ENCODE measurements around the gene CX3CR1.
A peak's percentile ranks its signal among the peaks of the same experiment; 100 is the strongest.
"Not testable (repeated sequence)": the region's sequence is repeated elsewhere in the genome, so short reads cannot be mapped to it uniquely, and the experiment has no call there.

The CX3CR1 gene

DNA sequence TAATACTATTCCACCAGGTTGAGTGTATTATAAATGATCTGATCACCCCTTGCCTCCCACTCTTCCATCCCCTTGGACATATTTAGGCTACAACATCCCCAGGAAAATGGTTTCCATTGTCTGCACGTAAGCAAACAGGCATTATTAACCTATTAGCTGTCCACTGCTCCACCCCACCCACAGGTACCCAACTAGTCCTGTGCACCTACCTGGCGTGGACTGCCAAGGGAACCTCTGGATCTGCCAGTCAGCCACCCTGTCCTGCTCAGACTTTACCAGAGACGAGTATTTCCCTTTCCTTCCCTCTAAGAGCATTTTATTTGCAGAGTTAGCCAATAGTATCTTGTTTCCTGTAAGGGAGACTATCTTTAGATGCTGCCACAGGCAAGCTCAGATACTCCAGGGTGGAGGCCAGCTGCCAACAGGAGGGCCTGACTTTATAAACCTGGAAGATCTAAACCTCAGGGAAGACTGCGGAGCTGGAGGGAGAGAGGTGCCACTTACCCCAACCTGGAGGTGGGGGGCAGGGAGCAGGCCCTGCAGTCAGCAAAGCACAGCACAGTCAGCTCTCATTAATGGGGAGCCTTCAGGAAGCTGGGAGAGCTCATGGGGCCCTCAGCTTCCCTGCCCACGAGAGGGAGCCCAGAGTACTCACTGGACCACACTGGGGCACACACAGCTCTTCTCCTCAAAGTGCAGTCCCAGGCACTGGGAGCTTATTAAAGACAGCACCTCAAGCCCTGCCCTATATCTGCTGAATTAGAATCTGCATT lies at the start of gene CX3CR1:
Gene CX3CR1 (minus strand): TSS at position 292 of the 773 bp plus-strand sequence. CDS start 13,527 bp downstream, outside the sequence.
- DNase-seq: peak in 1 of 2 experiments; percentile 17

DNA sequence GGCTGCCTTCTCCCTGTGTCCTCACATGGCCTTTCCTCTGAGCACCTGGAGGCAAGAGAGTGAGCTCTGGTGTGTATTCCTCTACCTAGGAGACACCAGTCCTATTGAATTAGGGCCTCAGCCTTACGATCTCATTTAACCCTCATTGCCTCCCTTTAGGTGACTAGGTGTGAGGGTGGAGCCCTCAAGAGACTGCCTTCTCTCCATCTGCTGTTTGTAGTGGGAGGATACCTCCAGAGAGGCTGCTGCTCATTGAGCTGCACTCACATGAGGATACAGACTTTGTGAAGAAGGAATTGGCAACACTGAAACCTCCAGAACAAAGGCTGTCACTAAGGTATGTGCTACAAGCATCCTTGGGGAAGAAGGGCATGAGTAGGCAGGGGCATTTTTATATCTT lies 49.7 kb upstream of the CX3CR1 start, which contains the start of gene CCR8:
Gene CCR8 (plus strand): TSS at position 217 of the 400 bp plus-strand sequence. CDS start 2,623 bp downstream, outside the sequence.
- DNase-seq: no peak

- no peak for DNase-seq
These were observed 48.0 kb upstream of the CX3CR1 start for GRCh38 chr3:39327746-39328349.

GRCh38 chr3:39327053-39327745 lies 47.4 kb upstream of the CX3CR1 start:
- DNase-seq: no peak

- DNase-seq: no peak
These were observed 45.4 kb upstream of the CX3CR1 start for GRCh38 chr3:39325236-39325635.

GRCh38 chr3:39323494-39323893 lies 43.7 kb upstream of the CX3CR1 start:
- DNase-seq: no peak

DNA sequence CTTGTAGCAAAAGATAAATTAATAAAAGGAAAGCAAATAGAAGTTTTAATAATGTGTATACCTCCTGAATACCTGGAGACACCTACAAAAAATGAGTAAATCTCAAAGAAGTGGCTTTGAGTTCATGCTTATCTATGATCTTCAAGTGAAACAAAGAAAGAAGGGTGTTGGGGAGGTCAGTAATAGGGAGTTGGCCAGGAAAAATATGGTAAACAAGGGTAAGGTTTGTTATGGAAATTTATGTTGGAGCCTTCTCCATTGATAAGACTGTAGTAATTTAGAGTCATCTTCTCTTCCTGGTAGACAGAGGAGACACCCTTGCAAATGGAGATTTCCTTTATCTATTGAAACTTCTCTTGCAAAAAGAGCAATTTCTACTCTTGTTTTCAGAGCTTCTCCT lies 43.1 kb upstream of the CX3CR1 start:
- DNase-seq: no peak

DNA sequence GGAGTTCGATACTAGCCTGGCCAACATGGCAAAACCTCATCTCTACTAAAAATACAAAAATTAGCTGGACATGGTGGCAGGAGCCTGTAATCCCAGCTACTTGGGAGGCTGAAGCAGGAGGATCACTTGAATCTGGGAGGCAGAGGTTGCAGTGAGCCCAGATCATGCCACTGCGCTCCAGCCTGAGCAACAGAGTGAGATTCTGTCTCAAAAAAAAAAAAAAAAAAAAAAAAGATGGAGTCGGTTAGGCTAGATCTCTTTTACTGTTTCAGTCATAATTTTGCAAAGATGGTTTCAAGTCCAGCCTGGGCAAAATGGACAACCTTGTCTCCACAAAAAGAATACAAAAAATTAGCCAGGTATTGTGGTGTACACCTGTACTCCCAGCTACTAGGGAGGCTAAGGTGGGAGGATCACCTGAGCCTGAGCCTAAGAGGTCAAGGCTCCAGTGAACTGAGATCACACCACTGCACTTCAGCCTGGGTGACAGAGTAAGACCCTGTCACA lies 42.4 kb upstream of the CX3CR1 start:
- not testable (repeated sequence) for DNase-seq

GRCh38 chr3:39321574-39321983 lies 41.7 kb upstream of the CX3CR1 start:
- DNase-seq: not testable (repeated sequence)

DNA sequence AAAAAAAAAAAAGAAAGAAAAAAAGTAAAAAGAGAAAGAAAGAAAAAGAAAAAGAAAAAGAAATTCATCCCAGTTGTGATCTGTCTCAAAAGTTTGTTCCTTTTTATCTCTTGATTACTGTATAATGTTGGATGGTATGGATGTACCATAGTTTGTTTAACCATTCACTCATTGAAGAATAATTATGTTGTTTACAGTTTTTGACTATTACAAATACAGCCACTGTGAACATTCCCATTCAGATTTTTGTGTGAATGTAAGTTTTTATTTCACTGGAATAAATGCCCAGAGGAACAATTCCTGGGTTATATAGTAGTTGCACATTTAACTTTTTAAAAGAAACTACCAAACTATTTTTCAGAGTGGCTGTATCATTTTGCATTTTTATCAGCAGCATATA lies 39.4 kb upstream of the CX3CR1 start:
- no peak for DNase-seq

DNA sequence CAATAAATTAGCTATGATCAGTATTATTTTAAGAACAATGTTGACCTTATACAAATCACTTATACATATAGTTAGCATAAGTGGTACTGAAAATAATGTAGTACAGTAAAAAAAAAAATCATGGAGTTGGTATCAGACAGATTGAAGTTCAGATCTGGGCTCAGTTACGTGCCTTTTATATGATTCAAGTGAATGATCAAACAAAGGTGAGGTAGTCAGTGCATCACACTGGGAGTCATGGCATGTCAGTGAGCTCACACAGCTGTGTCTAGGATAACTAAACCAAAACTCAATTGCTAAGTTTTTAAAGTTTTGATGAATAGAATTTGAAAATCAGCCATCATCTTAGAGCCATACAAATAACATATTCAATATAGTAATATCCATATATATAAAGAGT lies 38.5 kb upstream of the CX3CR1 start:
- no peak for DNase-seq

GRCh38 chr3:39317571-39318169 lies 37.8 kb upstream of the CX3CR1 start:
- DNase-seq: no peak

DNA sequence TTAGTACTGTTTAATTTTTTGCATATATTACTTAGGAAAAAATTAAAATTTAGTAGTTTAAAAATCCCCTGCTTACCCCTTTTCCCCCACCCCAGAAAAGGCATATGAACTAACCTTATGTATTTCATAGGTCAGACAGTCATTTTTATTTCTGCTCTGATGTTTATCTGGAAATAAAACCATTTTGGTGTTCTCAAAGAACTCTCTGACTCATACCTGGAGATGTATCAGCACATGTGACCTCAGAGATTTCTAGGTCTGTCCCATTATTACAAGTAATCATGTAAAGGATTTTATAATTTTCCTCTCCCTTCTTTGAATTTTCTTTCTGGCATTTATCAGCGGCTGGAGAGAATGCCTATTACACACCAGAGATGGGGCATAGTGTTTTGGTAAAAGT lies 35.6 kb upstream of the CX3CR1 start:
- no peak for DNase-seq

DNA sequence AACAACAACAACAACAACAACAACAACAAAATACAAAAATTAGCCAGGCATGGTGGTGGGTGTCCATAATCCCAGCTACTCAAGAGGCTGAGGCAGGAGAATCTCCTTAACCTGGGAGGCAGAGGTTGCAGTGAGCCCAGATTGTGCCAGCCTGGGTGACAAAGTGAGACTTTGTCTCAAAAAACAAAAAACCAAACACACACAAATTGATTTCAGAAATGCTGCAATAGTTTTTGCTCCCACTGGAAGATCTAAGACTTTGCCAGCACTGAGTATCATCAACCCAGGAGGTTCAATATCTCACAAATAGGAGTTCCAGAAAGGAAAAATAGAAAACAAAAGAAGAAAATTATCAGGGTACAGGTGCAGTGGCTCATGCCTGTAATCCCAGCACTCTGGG lies 33.5 kb upstream of the CX3CR1 start:
- DNase-seq: no peak

- no peak for DNase-seq
These were observed 22.3 kb upstream of the CX3CR1 start for GRCh38 chr3:39302178-39302577.

DNA sequence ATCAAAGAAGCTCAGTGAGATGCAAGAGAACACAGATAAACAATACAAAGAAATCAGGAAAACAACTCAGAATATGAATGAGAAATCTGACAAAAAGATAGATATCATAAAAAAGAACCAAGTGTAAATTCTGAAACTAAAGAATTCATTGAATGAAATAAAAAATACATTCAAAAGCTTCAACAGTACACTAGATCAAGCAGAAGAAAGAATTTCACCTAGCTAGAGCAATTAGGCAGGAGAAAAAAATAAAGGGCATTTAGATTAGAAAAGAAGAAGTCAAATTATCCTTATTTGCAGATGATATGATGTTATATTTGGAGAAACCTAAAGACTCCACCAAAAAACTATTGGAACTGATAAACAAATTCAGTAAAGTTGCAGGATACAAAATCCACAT lies 19.4 kb upstream of the CX3CR1 start:
- no peak for DNase-seq

DNA sequence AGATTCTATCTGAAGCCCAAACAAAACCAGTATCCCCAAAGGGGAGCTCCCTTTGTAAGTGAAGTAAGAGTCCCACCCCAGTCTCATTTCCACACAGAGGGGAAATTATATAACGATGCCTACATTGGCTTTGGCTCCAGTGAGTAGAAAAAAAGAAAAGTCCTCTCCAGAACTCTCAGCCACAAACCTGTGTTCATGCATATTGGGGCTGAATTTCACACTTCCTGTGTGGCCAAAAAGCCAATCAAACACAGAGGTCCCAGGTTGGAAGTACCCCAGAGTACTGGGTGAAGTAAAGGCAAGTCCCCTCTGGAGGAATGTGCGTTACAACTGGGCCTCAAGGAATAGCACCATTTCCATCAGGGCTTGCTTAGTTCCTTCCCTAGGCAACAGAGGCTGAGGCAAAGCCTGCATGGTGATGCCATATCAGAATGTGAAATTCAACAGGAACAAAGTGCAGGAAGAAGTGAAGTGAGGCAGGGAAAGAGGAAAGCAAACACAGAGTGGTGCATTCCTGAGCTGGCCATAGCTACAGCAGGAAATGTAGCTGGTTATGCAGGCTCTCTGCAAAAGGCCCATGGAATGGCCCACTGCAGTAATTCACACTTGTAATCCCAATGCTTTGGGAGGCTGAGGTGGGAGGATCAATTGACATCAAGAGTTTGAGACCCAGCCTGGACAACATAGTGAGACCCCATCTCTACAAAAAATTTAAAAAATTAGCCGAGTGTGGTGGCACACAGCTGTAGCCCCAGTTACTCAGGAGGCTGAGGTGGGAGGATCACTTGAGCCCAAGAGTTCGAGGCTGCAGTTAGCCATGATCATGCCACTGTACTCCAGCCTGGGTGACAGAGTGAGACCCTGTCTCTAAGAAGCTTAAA lies 16.6 kb upstream of the CX3CR1 start:
- no peak for DNase-seq

DNA sequence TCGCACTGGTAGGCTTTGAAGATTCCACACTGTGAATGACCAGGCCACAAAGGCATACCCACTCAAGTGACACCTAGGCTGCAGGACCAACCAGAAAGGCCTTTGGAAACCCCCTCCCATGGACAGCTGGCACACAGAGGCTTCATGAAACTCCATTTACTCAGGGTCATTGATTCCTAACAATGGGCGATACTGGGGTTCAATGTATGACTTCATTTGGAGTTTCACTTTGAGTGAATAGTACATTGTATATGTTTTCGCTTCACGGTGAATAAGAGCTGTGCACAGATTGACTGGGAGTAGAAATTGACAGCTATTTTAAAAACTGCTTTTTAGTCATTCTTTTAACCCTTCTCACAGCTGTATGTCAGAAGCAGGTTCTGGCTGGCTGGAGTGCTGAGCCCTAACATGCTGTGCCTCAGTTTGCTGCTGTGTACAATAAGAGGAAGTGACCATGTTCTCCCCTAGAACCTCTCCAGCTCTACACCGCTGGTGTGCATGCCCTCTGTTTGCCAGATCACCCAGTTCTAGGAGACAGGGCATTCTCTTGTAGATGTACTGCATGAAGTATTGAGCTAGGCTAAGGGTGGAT lies 15.4 kb upstream of the CX3CR1 start:
- no peak for DNase-seq

DNA sequence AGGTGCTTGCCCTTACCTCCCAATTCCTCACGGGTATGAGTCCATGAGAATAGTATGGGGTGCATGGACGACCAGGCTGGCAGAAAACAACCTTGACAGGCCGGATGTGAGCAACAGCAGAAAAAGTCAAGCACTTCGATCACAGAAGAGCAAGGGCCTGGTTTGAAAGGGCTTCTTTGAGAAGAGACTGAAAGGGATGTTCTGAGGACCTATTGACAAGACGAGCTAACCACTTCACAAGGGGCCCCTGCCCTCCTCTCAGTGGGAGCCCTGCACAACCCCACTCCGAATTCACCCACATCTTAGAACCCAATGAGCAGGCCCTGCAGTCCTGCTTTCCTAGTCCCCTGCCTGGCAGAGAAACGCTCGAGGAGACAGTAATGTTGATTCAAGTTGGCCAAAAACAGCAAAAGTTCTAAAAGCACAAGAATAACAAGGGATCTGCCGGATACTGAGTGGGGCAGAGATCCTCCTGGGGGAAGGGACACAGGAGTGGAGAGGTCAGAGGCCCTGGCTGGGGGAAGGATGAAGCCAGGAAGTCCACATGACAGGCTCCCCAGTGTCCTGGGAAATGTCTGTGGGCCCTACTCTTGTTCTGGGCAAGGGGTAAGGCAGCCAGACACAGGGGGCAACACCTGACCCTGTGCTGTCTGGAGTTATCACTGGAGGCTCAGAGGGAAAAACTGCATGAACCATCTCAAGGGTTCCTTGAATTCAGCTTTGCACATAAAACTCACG lies 14.8 kb upstream of the CX3CR1 start:
- DNase-seq: no peak

DNA sequence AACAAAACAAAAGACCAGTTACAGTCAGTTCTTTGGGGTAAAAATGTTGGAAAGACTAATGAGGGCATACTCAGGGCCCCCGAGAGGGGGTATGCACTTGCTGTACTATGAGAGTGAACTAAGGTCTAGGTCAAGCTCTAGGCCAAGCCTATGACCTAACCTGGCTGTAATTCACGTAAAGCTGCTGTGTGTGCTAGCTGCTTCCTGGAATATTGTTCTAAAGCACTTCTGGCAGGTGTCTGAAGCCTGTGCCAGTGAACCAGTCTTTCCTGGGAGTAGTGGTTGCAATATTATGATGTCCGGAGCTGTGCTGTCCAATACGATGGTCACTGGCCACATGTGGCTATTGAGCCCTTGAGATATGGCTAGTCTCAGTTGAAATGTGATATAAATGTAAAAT lies 13.1 kb upstream of the CX3CR1 start:
- DNase-seq: peak in 1 of 2 experiments; percentile 21

DNA sequence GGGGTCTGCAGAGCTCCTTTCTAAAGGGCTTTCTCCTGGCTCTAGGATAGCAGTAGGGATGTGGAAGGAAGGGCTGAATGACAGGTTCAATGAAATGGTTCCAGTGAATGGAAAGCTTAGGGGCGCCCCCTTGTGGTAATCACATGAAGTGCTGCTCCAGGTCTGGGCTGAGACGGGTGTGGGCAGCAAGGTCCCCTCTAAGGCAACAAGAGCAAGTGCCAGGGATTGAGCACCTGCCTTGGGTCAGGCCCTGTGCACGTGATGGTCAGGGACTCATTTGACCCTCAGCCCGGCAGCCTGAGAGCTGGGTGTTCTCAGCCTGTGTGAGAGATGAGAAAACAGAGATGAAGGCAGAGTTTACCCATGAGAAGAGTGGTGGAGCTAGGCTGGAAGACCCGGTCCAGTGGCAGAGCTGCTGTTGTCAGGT lies 12.1 kb upstream of the CX3CR1 start:
- DNase-seq: peak; percentile 62 to 68
